NT2/D1 (cell line): ENCODE results near the gene EEF1A1.
"Not testable (repeated sequence)": the region's sequence is repeated elsewhere in the genome, so short reads cannot be mapped to it uniquely, and the experiment has no call there.

Experiments
- DNase-seq: peaks from one replicate; pipeline ENCODE4 v3.0.0-alpha.2; 2011; ENCODE audit warnings: low read depth, low spot score
- H3K27me3 ChIP-seq: 2 replicates; pipeline ENCODE4 v1.6.0; 2011; ENCODE audit warnings: mild to moderate bottlenecking; ENCODE audit not compliant: insufficient read length, insufficient read depth
- H3K36me3 ChIP-seq: 2 replicates; pipeline ENCODE4 v1.6.1; 2011; ENCODE audit warnings: mild to moderate bottlenecking, low read length, mixed read lengths; ENCODE audit not compliant: insufficient read depth, insufficient read length
- H3K4me1 ChIP-seq: 2 replicates; pipeline ENCODE4 v1.5.1; 2011; ENCODE audit not compliant: insufficient read depth, insufficient read length
- H3K4me3 ChIP-seq: 2 replicates; pipeline ENCODE4 v1.5.1; 2011; ENCODE audit warnings: low read depth; ENCODE audit not compliant: insufficient read length
- H3K9ac ChIP-seq: 2 replicates; pipeline ENCODE4 v1.6.0; 2011; ENCODE audit warnings: low read depth; ENCODE audit not compliant: insufficient read length
- H3K9me3 ChIP-seq: 2 replicates; pipeline ENCODE4 v1.5.1; 2011; ENCODE audit warnings: mild to moderate bottlenecking, low read length; ENCODE audit not compliant: insufficient read depth
- SUZ12 ChIP-seq: IDR thresholded peaks from 2 replicates; pipeline ENCODE4 v1.6.1; 2011; ENCODE audit not compliant: insufficient read length, insufficient read depth; ENCODE audit errors: extremely low read depth
- YY1 ChIP-seq: IDR thresholded peaks from 2 replicates; pipeline ENCODE4 v1.6.1; 2011; ENCODE audit not compliant: insufficient read length, insufficient read depth
- ZNF274 ChIP-seq: IDR thresholded peaks from 2 replicates; pipeline ENCODE4 v1.6.1; 2011; ENCODE audit warnings: mild to moderate bottlenecking, low read depth, low read length

Gene EEF1A1

GRCh38 chr6:73560853-73561407 lies 40.1 kb upstream of the EEF1A1 start:
- no peaks in the 10 kb centered on the region for H3K9me3 ChIP-seq
- TF ChIP-seq SUZ12, result no peak
- no peak for TF ChIP-seq YY1
- no peak for TF ChIP-seq ZNF274
- H3K9ac ChIP-seq, result no peak overlapping the region
- no peak for DNase-seq
- H3K36me3 ChIP-seq, result no peaks in the 10 kb centered on the region
- no peak overlapping the region for H3K4me3 ChIP-seq
- no peaks in the 10 kb centered on the region for H3K27me3 ChIP-seq
- H3K4me1 ChIP-seq, result no peaks in the 10 kb centered on the region

- no peak for DNase-seq
- Histone ChIP-seq H3K9me3 (no peaks in the 10 kb centered on the region), H3K4me1 (no peaks in the 10 kb centered on the region), H3K9ac (no peak overlapping the region), H3K4me3 (no peak overlapping the region), H3K36me3 (no peaks in the 10 kb centered on the region), H3K27me3 (no peaks in the 10 kb centered on the region)
- TF ChIP-seq ZNF274, result no peak
- TF ChIP-seq SUZ12, result no peak
- no peak for TF ChIP-seq YY1
Observed at GRCh38 chr6:73560182-73560732, 39.4 kb upstream of the EEF1A1 start.

GRCh38 chr6:73559399-73559794 lies 38.6 kb upstream of the EEF1A1 start:
- not testable (repeated sequence) for H3K9ac ChIP-seq, H3K36me3 ChIP-seq, H3K27me3 ChIP-seq, DNase-seq, H3K4me1 ChIP-seq, H3K9me3 ChIP-seq, H3K4me3 ChIP-seq

GRCh38 chr6:73558624-73559398 lies 38.0 kb upstream of the EEF1A1 start:
- Histone ChIP-seq H3K9me3 (no peaks in the 10 kb centered on the region), H3K4me1 (no peaks in the 10 kb centered on the region), H3K4me3 (no peak overlapping the region), H3K27me3 (no peaks in the 10 kb centered on the region), H3K36me3 (no peaks in the 10 kb centered on the region), H3K9ac (no peak overlapping the region)
- no peak for TF ChIP-seq YY1
- no peak for DNase-seq

- no peak for DNase-seq
- H3K27me3 ChIP-seq, result no peaks in the 10 kb centered on the region
- H3K9ac ChIP-seq, result no peak overlapping the region
- TF ChIP-seq ZNF274, result no peak
- no peak for TF ChIP-seq YY1
- TF ChIP-seq SUZ12, result no peak
- H3K4me1 ChIP-seq, result no peaks in the 10 kb centered on the region
- H3K36me3 ChIP-seq, result no peaks in the 10 kb centered on the region
- no peak overlapping the region for H3K4me3 ChIP-seq
- H3K9me3 ChIP-seq, result no peaks in the 10 kb centered on the region
Observed at GRCh38 chr6:73556836-73557235, 36.0 kb upstream of the EEF1A1 start.

- not testable (repeated sequence) for H3K9me3 ChIP-seq, H3K27me3 ChIP-seq, H3K9ac ChIP-seq, H3K4me1 ChIP-seq, H3K4me3 ChIP-seq, DNase-seq, H3K36me3 ChIP-seq
Observed at GRCh38 chr6:73555380-73555949, 34.6 kb upstream of the EEF1A1 start.

- H3K36me3 ChIP-seq, H3K4me3 ChIP-seq, H3K4me1 ChIP-seq, H3K9ac ChIP-seq, H3K27me3 ChIP-seq, DNase-seq, H3K9me3 ChIP-seq: not testable (repeated sequence)
Observed at GRCh38 chr6:73551115-73551514, 30.3 kb upstream of the EEF1A1 start.
